Kidney (tissue), 14 donors: ENCODE measurements around the gene DYNLL1. TPM values are rescaled to one million over a fixed set of nuclear protein-coding genes. Genes with fewer than 3 reads are reported as not detected.
A peak's percentile ranks its signal among the peaks of the same experiment; 100 is the strongest.

ENCODE experiments used
- DNase-seq, 5 donors: peaks; one replicate each; pipeline ENCODE4 v3.0.0-alpha.2; 2013 to 2020
- FAIRE-seq: peaks from 2 replicates; lab custom pipeline; 2012; peaks lifted over from hg19 to GRCh38; lab: Jason Lieb, UNC
- H3K27ac ChIP-seq, 2 donors: one replicate each; pipeline ENCODE4 v1.7.0; 2013; ENCODE audit warnings: low read depth in 2 of 2, low read length in 2 of 2, inconsistent platforms in 1 of 2
- H3K27me3 ChIP-seq: one replicate; pipeline ENCODE4 v1.7.1; 2013; ENCODE audit warnings: low read length, inconsistent platforms; ENCODE audit not compliant: control insufficient read depth, insufficient read depth
- H3K36me3 ChIP-seq, 3 donors: one replicate each; pipeline versions ENCODE4 v1.7.0 to v1.7.1; 2013; ENCODE audit warnings: low read length in 3 of 3, control low read depth in 1 of 3, inconsistent platforms in 1 of 3; ENCODE audit not compliant: insufficient read depth in 3 of 3, control insufficient read depth in 2 of 3
- H3K4me1 ChIP-seq, 3 donors: one replicate each; pipeline versions ENCODE4 v1.7.0 to v1.7.1; 2013; ENCODE audit warnings: low read length in 3 of 3, inconsistent platforms in 1 of 3, low read depth in 1 of 3; ENCODE audit not compliant: control insufficient read depth in 2 of 3, insufficient read depth in 2 of 3
- H3K4me3 ChIP-seq, 3 donors: one replicate each; pipeline versions ENCODE4 v1.7.0 to v1.8.1; 2013; ENCODE audit warnings: low read length in 3 of 3, control low read depth in 1 of 3, inconsistent platforms in 1 of 3
- H3K9ac ChIP-seq, 3 donors: one replicate each; pipeline versions ENCODE4 v1.7.0 to v1.7.1; 2013; ENCODE audit warnings: low read length in 3 of 3, control low read depth in 1 of 3, inconsistent platforms in 1 of 3
- H3K9me3 ChIP-seq, 3 donors: one replicate each; pipeline versions ENCODE4 v1.7.0 to v1.7.1; 2013; ENCODE audit warnings: low read length in 3 of 3, control low read depth in 1 of 3, inconsistent platforms in 1 of 3; ENCODE audit not compliant: control insufficient read depth in 2 of 3, insufficient read depth in 1 of 3
- intact Hi-C: fragments of 100-400 bp; cut with DNase I; formaldehyde crosslinking; loops from one replicate; pipeline ENCODE4 v1.11.1; 2022
- polyA plus RNA-seq: library from polyadenylated mRNA; stranded (reverse); fragments of 350-450 nt; fragmentation: Illumina TruSeq; extraction: RNeasy Lipid Tissue Mini Kit (QIAGEN cat#74804); gene quantifications from one replicate; pipeline ENCODE4 v1.2.3, GENCODE V29; 2014; ENCODE audit warnings: low read depth, low replicate concordance; ENCODE audit not compliant: insufficient read depth
- total RNA-seq: library from RNA; stranded (reverse); fragmentation: NEBNext Ultra II Directional; extraction: Animal tissue kit (Norgen Biotek cat#: 25700); gene quantifications from one replicate; pipeline ENCODE4 v1.2.1, GENCODE V29; 2021
- TF ChIP-seq, protein P1 (sequence below): IDR thresholded peaks from 3 replicates; pipeline ENCODE4 v1.5.1; 2012; ENCODE audit warnings: mild to moderate bottlenecking, moderate library complexity, borderline replicate concordance; ENCODE audit not compliant: insufficient read depth; ENCODE audit errors: extremely low read depth
- donor health status: control.
- donor health status: control.
- donor health status: control.
- donor health status: control.
- donor health status: control.
- donor health status: DM: yes; HTN: yes; CAD: no.
- donor health status: Normal renal cell carcinoma (clear cell type).

DYNLL1 gene
- total and polyA plus RNA-seq, 2 donors from 2014 or later, result 258 to 757 TPM

DNA sequence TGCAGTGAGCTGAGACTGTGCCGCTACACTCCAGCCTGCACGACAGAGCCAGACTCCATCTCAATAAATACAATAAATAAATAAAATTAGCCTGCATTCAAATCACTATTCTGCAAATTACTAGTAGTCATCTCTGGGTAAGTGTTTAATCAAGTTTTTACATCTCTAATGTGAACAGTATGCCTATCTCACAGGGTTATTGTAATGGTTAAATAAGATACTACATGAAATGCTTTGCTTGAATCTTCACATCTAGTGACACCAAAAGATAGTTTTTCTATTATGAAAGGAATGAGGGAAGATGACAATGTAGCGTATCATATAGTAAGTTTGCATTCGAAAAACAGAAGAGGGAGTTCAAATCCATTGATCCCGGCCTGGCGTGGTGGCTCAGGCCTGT is 28.5 kb upstream of the DYNLL1 start:
- Histone ChIP-seq H3K27me3 (no peaks in the 10 kb centered on the region), H3K4me1 (peaks cover 0 to 5% (median 0%) of the 10 kb centered on the region in 3 donors), H3K9me3 (no peaks in the 10 kb centered on the region), H3K27ac (no peak overlapping the region), H3K36me3 (peaks cover 23 to 25% (median 25%) of the 10 kb centered on the region in 3 donors), H3K9ac (no peak overlapping the region), H3K4me3 (no peak overlapping the region)
- FAIRE-seq (no peak), DNase-seq (no peak)
- TF ChIP-seq, protein P1, sequence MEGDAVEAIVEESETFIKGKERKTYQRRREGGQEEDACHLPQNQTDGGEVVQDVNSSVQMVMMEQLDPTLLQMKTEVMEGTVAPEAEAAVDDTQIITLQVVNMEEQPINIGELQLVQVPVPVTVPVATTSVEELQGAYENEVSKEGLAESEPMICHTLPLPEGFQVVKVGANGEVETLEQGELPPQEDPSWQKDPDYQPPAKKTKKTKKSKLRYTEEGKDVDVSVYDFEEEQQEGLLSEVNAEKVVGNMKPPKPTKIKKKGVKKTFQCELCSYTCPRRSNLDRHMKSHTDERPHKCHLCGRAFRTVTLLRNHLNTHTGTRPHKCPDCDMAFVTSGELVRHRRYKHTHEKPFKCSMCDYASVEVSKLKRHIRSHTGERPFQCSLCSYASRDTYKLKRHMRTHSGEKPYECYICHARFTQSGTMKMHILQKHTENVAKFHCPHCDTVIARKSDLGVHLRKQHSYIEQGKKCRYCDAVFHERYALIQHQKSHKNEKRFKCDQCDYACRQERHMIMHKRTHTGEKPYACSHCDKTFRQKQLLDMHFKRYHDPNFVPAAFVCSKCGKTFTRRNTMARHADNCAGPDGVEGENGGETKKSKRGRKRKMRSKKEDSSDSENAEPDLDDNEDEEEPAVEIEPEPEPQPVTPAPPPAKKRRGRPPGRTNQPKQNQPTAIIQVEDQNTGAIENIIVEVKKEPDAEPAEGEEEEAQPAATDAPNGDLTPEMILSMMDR, result no peak
- intact Hi-C loops, result no loop called here

DNA sequence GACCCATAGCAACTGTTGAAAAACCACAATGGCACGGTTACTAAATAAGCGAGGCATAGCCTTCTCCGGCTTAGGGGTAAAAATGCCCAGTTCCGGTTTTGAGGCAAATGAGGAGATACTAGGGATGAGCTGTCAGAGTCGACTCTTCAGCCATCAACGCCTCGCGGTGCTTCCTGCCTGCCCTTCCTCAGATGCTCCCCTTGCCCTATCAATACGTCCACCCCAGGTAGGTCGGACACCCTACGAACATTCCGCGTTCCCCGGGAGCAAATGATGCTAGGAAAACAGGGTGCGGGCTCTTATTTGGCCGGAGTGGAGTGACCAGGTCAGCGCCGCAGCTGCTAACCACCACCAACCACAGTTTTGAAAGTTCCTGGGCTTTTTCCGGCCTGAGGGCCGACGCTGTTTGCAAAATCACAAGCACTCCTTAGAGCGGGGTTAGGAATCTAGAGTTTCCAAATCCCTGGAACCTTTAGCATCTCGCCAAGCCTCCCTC is 27.5 kb upstream of the DYNLL1 start:
- Histone ChIP-seq H3K36me3 (peaks cover 15 to 18% (median 18%) of the 10 kb centered on the region in 3 donors), H3K4me3 (peak overlapping the region; percentile 69 to 79 (median 71)), H3K9ac (peak overlapping the region; percentile 44 to 74 (median 61)), H3K9me3 (no peaks in the 10 kb centered on the region), H3K4me1 (peaks cover 0 to 5% (median 0%) of the 10 kb centered on the region in 3 donors), H3K27ac (peak overlapping the region; percentile 82 to 90), H3K27me3 (no peaks in the 10 kb centered on the region)
- DNase-seq (peak in 4 of 5 donors; percentile 50 to 78 (median 62)), FAIRE-seq (no peak)
- TF ChIP-seq, protein P1, result no peak
- intact Hi-C loops, result no loop called here

DNA sequence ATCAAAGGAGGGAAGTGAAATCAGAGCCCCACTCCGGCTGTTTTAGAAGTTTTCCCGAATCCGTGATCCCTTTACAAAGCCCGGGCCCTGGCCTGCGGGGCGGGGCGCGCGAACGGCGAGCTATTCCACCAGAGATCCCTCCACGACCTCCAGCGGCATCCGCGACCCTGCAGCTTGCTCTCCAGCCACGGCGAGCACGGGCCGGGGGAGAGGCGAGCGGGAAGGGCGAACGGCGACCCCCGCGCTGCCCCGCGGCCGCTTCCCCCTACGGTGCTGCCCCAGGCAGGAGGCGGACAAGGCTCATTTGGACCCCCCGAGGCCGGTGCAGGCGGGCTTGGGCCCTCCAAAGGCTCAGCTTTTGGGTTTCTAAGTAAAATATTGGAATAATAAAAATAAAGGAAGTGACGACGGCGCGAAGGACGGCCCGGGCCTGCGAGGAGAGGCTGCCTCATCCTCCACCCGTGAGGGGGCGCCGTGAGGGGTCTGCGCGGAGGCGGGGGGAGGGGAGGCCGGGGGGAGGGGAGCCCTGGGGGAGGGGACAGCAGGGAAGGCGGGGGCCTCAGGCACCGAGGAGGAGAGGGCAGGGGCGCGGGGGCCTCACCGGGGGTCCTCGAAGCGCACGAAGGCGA is 27.0 kb upstream of the DYNLL1 start:
- H3K4me1 ChIP-seq, result peaks cover 0 to 5% (median 0%) of the 10 kb centered on the region in 3 donors
- peak overlapping the region; percentile 69 to 79 (median 77) for H3K4me3 ChIP-seq
- peak overlapping the region; percentile 44 to 74 (median 61) for H3K9ac ChIP-seq
- H3K27me3 ChIP-seq, result no peaks in the 10 kb centered on the region
- no peak for FAIRE-seq
- H3K27ac ChIP-seq, result peak overlapping the region; percentile 90 to 95
- TF ChIP-seq, protein P1, result no peak
- DNase-seq, result peak in 3 of 5 donors; percentile 79 to 90 (median 89)
- peaks cover 10 to 13% (median 13%) of the 10 kb centered on the region in 3 donors for H3K36me3 ChIP-seq
- no peaks in the 10 kb centered on the region for H3K9me3 ChIP-seq
- intact Hi-C loops, result no loop called here
